Measurements from ENCODE around the gene RPTN. TPM values are rescaled to one million over a fixed set of nuclear protein-coding genes. Genes with fewer than 3 reads are reported as not detected.

Gene RPTN
- polyA plus RNA-seq, 1 of the 3 experiments (the other 2 are of a cell fraction) = not detected

- H3K9me2 ChIP-seq = no peaks in the 10 kb centered on the region
- POLR2A ChIA-PET = no interaction called here
Observed at GRCh38 chr1:152151646-152152045, 7.4 kb downstream of the RPTN start.

More at GRCh38 chr1:152151646-152152045, 7.4 kb downstream of the RPTN start:
- no peaks in the 10 kb centered on the region for H3K9me3 ChIP-seq
- no peaks in the 10 kb centered on the region for H3K79me2 ChIP-seq (ENCODE audit: insufficient read depth)
- H3K36me3 ChIP-seq (replicated peaks in 1 of 2; ENCODE audit: control insufficient read depth in 1 of 2, insufficient read depth in 2 of 2, low read length in 1 of 2) = no peaks in the 10 kb centered on the region
- WGBS (ENCODE audit: low lambda C conversion rate) = 8% methylated on average over 2 of the region's 2 CpGs
- no peaks in the 10 kb centered on the region for H3F3A ChIP-seq (replicated peaks; ENCODE audit: insufficient read depth)
- TF ChIP-seq IRF3 (IDR thresholded peaks at IDR 0.05; ENCODE audit: low read depth, low read length) (no peak), CHD2 (IDR thresholded peaks at IDR 0.05; ENCODE audit: low read length, partially characterized antibody) (no peak), USF1 (IDR thresholded peaks at IDR 0.05; ENCODE audit: borderline replicate concordance, low read depth) (no peak), MAX (IDR thresholded peaks at IDR 0.05; ENCODE audit: low read depth) (no peak), RAD21 (IDR thresholded peaks at IDR 0.05; ENCODE audit: low read length) (no peak), POLR2AphosphoS5 (IDR thresholded peaks at IDR 0.05; ENCODE audit: low read depth, low read length) (no peak), EZH2phosphoT487 (IDR thresholded peaks at IDR 0.05; ENCODE audit: borderline replicate concordance, low read depth) (no peak), ZBTB33 (IDR thresholded peaks at IDR 0.05; ENCODE audit: borderline replicate concordance, low read depth) (no peak), YY1 (IDR thresholded peaks at IDR 0.05; ENCODE audit: low read depth) (no peak), EP300 (IDR thresholded peaks at IDR 0.05; ENCODE audit: borderline replicate concordance in 1 of 2, low read depth in 1 of 2, low read length in 1 of 2) (no peak), MEF2A (IDR thresholded peaks at IDR 0.05; ENCODE audit: borderline replicate concordance, low read depth) (no peak), RXRA (IDR thresholded peaks at IDR 0.05; ENCODE audit: borderline replicate concordance, low read depth) (no peak), TCF12 (IDR thresholded peaks at IDR 0.05) (no peak), SMC3 (IDR thresholded peaks at IDR 0.05; ENCODE audit: low read depth, low read length) (no peak), FOXJ3 (CRISPR knock-in tag; IDR thresholded peaks at IDR 0.05) (no peak), FOSL2 (IDR thresholded peaks at IDR 0.05; ENCODE audit: borderline replicate concordance, low read depth) (no peak), RFX5 (IDR thresholded peaks at IDR 0.05; ENCODE audit: low read length) (no peak), USF2 (IDR thresholded peaks at IDR 0.05; ENCODE audit: borderline replicate concordance, low read depth, low read length) (no peak), RCOR1 (IDR thresholded peaks at IDR 0.05; ENCODE audit: low read length) (no peak)
- no peak overlapping the region for H2AFZ ChIP-seq (ENCODE audit: low read depth)
- no peak for DNase-seq
- no peak overlapping the region for H3K4me3 ChIP-seq (ENCODE audit: low read depth in 2 of 2, low read length in 1 of 2)
- no peaks in the 10 kb centered on the region for H3K27me3 ChIP-seq (ENCODE audit: insufficient read depth)
- CTCF ChIA-PET = interaction anchor here (1.4 kb wide), 1 partner anchor 306 kb away, joined by 3 read pairs; no protein-coding TSS in a partner anchor
- no peaks in the 10 kb centered on the region for H3K4me1 ChIP-seq (ENCODE audit: control insufficient read depth in 1 of 2, insufficient read depth in 2 of 2, low read depth in 1 of 2, low read length in 1 of 2)
- H4K20me1 ChIP-seq (ENCODE audit: insufficient read depth) = no peaks in the 10 kb centered on the region
- no peak overlapping the region for H3K4me2 ChIP-seq
- no peak overlapping the region for H3K27ac ChIP-seq (ENCODE audit: low read depth in 2 of 2, low read length in 1 of 2)
- no peak overlapping the region for H3K9ac ChIP-seq

All from SK-N-SH (cell line).